Sigmoid colon (tissue), 7 donors: ENCODE results near the gene PJA1. TPM values are rescaled to one million over a fixed set of nuclear protein-coding genes. Genes with fewer than 3 reads are reported as not detected.

Source experiments
- DNase-seq: peaks from one replicate; pipeline ENCODE4 v3.0.0-alpha.2; 2019
- H3K27ac ChIP-seq, 4 donors: fragments of 200-600 bp; sonication (generic); one replicate each; pipeline ENCODE4 v1.5.1; 2016 to 2019; ENCODE audit warnings: mild to moderate bottlenecking in 1 of 4
- H3K27me3 ChIP-seq, 3 donors: fragments of 200-600 bp; sonication (generic); one replicate each; pipeline ENCODE4 v1.5.1; 2019; ENCODE audit warnings: mild to moderate bottlenecking in 1 of 3
- H3K36me3 ChIP-seq, 4 donors: fragments of 200-600 bp; sonication (generic); one replicate each; pipeline ENCODE4 v1.5.1; 2016 to 2019
- H3K4me1 ChIP-seq, 4 donors: fragments of 200-600 bp; sonication (generic); one replicate each; pipeline ENCODE4 v1.5.1; 2017 to 2019
- H3K4me3 ChIP-seq, 4 donors: fragments of 200-600 bp; sonication (generic); one replicate each; pipeline ENCODE4 v1.5.1; 2017 to 2019; ENCODE audit warnings: mild to moderate bottlenecking in 2 of 4, moderate library complexity in 1 of 4
- H3K9me3 ChIP-seq, 4 donors: fragments of 200-600 bp in 3 of 4; sonication (generic) in 3 of 4; one replicate each; pipeline versions ENCODE4 v1.5.1 to v1.6.1; 2013 to 2019
- EP300 ChIP-seq, 4 donors: sonication (generic); formaldehyde crosslinking; IDR thresholded peaks; one replicate each; pipeline ENCODE4 v1.6.1; 2017; ENCODE audit warnings: antibody characterized with exemption in 4 of 4
- POLR2A ChIP-seq, 2 donors: fragments of 450-650 bp; IDR thresholded peaks; one replicate each; pipeline ENCODE4 v1.6.1; 2016; ENCODE audit warnings: antibody characterized with exemption in 2 of 2, mild to moderate bottlenecking in 2 of 2, moderate library complexity in 2 of 2
- POLR2AphosphoS5 ChIP-seq, 4 donors: sonication (generic); formaldehyde crosslinking; IDR thresholded peaks; one replicate each; pipeline ENCODE4 v1.6.1; 2017; ENCODE audit warnings: antibody characterized with exemption in 4 of 4
- WGBS, 2 donors: extraction: QIAGEN DNeasy Blood & Tissue Kit; methylation state at CpG; one replicate each; pipeline ENCODE4 v1.1.7; 2013; 5-methylcytosine and 5-hydroxymethylcytosine counted together
- intact Hi-C: fragments of 100-400 bp; cut with DNase I; formaldehyde crosslinking; loops from one replicate; pipeline ENCODE4 v1.15.1; 2023
- polyA plus RNA-seq, 3 donors: library from polyadenylated mRNA; stranded (reverse); fragments of 200-250 nt; gene quantifications; one replicate each; pipeline ENCODE4 v1.2.3, GENCODE V29; 2013
- total RNA-seq, 4 donors: library from RNA; depleted of rRNA; stranded (reverse); fragments of >200 nt; gene quantifications; one replicate each; pipeline ENCODE4 v1.1.0, GENCODE V29; 2016
- TF ChIP-seq, protein P1 (sequence below), 4 experiments: fragments of 450-650 bp in 3 of 4; fragments of 200-600 bp in 1 of 4; IDR thresholded peaks; one replicate each; pipeline ENCODE4 v1.5.1; 2016 to 2019; ENCODE audit warnings: antibody characterized with exemption in 4 of 4, mild to moderate bottlenecking in 3 of 4, moderate library complexity in 2 of 4
- donor health status: healthy with polysubstance abuse.
- donor health status: Bipolar disorder and iron deficiency.
- donor health status: healthy.

PJA1 gene
- total and polyA plus RNA-seq, 7 donors, result 5.3 to 21.8 (median 17.0) TPM

DNA sequence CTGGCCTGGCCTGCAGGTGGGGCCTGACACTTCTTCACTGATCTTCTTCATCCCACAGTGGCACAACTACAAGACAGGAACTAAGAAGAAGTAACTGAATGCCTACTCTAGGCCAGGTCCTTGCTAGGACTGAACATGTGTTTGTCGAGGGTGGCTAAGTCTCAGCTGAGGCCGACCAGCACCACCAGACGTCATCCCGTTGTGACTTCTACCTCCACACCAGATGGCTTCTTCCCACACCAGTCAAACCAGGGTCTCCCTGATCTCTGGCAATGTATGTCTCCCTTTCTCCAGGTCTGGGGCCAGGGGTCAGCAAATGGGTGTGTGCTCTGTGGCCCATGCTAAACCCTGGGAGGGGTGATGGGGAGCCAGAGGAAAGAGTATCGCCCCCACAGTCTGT, 40.2 kb downstream of the PJA1 start:
- TF ChIP-seq POLR2A (IDR thresholded peaks at IDR 0.05) (no peak), POLR2AphosphoS5 (IDR thresholded peaks at IDR 0.05) (no peak), EP300 (IDR thresholded peaks at IDR 0.05) (no peak)
- TF ChIP-seq, protein P1, sequence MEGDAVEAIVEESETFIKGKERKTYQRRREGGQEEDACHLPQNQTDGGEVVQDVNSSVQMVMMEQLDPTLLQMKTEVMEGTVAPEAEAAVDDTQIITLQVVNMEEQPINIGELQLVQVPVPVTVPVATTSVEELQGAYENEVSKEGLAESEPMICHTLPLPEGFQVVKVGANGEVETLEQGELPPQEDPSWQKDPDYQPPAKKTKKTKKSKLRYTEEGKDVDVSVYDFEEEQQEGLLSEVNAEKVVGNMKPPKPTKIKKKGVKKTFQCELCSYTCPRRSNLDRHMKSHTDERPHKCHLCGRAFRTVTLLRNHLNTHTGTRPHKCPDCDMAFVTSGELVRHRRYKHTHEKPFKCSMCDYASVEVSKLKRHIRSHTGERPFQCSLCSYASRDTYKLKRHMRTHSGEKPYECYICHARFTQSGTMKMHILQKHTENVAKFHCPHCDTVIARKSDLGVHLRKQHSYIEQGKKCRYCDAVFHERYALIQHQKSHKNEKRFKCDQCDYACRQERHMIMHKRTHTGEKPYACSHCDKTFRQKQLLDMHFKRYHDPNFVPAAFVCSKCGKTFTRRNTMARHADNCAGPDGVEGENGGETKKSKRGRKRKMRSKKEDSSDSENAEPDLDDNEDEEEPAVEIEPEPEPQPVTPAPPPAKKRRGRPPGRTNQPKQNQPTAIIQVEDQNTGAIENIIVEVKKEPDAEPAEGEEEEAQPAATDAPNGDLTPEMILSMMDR (IDR thresholded peaks at IDR 0.05), result no peak
- H3K27ac ChIP-seq, result no peak overlapping the region
- no peaks in the 10 kb centered on the region for H3K27me3 ChIP-seq
- H3K4me3 ChIP-seq, result no peak overlapping the region
- intact Hi-C loops, result no loop called here
- peaks cover 0 to 6% (median 4%) of the 10 kb centered on the region in 4 donors for H3K4me1 ChIP-seq
- no peak for DNase-seq
- 94 to 96% methylated on average over 5 of the region's 5 CpGs for WGBS, 2 donors
- no peaks in the 10 kb centered on the region for H3K9me3 ChIP-seq
- no peaks in the 10 kb centered on the region for H3K36me3 ChIP-seq

DNA sequence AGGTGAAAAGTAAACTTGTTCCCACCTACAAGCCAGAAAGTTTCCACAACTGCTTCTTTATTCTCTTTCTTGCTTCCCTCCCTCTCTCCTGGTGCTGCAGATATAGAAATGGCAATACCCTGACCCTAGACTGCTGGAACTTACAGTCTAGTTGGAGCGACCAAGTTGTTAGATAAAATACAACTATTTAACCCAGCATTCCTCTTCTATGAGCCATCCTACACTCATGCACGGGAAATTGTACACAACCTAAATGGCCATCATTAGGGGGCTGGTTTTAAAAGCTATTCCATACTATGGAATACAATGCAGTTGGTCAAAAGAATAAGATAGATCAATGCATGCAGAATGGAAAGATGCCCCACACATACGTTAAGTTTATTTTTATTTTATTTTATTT, 41.1 kb downstream of the PJA1 start:
- WGBS, 2 donors, result 90% methylated on average over 3 of the region's 3 CpGs
- no peaks in the 10 kb centered on the region for H3K27me3 ChIP-seq
- no peak for DNase-seq
- H3K27ac ChIP-seq, result no peak overlapping the region
- intact Hi-C loops, result no loop called here
- no peak overlapping the region for H3K4me3 ChIP-seq
- no peaks in the 10 kb centered on the region for H3K9me3 ChIP-seq
- no peaks in the 10 kb centered on the region for H3K36me3 ChIP-seq
- TF ChIP-seq POLR2AphosphoS5 (IDR thresholded peaks at IDR 0.05) (no peak), EP300 (IDR thresholded peaks at IDR 0.05) (no peak), POLR2A (IDR thresholded peaks at IDR 0.05) (no peak)
- TF ChIP-seq, protein P1 (IDR thresholded peaks at IDR 0.05), result no peak
- peaks cover 0 to 5% (median 4%) of the 10 kb centered on the region in 4 donors for H3K4me1 ChIP-seq

DNA sequence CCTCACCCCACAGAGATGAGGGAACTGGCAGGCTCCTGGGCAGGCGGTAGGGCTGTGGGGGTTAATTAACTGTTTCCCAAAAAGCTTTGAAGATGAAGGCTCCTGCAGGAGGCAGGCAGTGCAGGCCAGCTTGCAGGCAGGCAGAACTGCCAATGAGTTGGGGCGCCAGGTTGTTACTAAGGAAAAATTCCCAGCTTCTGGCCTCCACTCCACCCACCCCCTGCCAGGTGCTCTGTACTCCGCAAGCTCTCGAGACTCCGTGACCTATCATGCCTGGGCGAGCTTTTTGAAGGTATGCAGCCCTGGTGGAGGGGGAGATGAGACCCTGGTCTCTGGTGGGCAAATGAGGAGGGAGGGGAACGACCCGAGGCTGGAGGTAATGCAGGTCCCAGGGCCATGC, 41.8 kb downstream of the PJA1 start:
- no peaks in the 10 kb centered on the region for H3K36me3 ChIP-seq
- H3K4me3 ChIP-seq, result no peak overlapping the region
- whole genome bisulfite sequencing, 2 donors, result 84 to 87% methylated on average over 8 of the region's 8 CpGs
- intact Hi-C loops, result no loop called here
- no peak for DNase-seq
- no peak for TF ChIP-seq EP300 (IDR thresholded peaks at IDR 0.05)
- no peak for TF ChIP-seq POLR2A (IDR thresholded peaks at IDR 0.05)
- TF ChIP-seq POLR2AphosphoS5 (IDR thresholded peaks at IDR 0.05), result no peak
- TF ChIP-seq, protein P1 (IDR thresholded peaks at IDR 0.05), result no peak
- peaks cover 0 to 4% (median 2%) of the 10 kb centered on the region in 4 donors for H3K4me1 ChIP-seq
- no peak overlapping the region for H3K27ac ChIP-seq
- H3K27me3 ChIP-seq, result no peaks in the 10 kb centered on the region
- no peaks in the 10 kb centered on the region for H3K9me3 ChIP-seq

DNA sequence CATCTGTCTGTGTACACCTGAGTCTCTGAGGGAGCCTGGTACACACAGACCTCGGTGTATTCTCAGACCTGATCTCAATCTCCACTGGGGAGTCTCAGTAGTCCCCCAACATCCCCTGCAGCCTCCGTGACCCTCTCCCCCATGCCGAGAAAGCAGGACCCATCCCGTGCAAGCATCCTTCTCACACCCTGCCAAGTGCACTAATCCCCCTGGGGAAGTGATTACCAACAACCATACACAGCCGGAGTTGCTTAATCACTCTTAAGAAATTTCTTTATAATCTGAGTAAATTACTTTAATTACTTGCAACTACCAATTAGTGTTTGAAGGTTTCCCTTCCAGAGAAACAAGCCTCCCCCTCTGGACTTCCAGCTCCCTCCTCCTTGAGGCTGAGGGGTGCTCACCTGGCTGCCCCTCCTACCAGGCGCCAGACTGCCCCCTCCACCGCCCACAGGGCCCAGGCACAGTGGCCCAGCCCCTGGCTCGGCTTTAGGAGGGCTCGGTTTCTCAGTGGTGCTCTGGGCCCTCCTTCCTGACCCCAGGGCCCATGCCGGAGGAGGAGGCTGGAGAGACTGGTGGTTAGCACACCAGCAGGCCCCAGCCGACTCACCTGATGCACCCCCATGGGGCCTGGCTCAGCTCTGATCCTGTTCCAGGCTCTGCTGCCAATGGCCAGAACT, 43.8 kb downstream of the PJA1 start:
- no peak for DNase-seq
- Histone ChIP-seq H3K9me3 (no peaks in the 10 kb centered on the region), H3K27me3 (no peaks in the 10 kb centered on the region), H3K4me3 (no peak overlapping the region), H3K27ac (no peak overlapping the region), H3K4me1 (no peaks in the 10 kb centered on the region), H3K36me3 (no peaks in the 10 kb centered on the region)
- WGBS, 2 donors, result 81 to 88% methylated on average over 11 of the region's 11 CpGs
- TF ChIP-seq POLR2AphosphoS5 (IDR thresholded peaks at IDR 0.05) (no peak), EP300 (IDR thresholded peaks at IDR 0.05) (no peak), POLR2A (IDR thresholded peaks at IDR 0.05) (no peak)
- TF ChIP-seq, protein P1 (IDR thresholded peaks at IDR 0.05), result no peak
- intact Hi-C loops, result no loop called here

DNA sequence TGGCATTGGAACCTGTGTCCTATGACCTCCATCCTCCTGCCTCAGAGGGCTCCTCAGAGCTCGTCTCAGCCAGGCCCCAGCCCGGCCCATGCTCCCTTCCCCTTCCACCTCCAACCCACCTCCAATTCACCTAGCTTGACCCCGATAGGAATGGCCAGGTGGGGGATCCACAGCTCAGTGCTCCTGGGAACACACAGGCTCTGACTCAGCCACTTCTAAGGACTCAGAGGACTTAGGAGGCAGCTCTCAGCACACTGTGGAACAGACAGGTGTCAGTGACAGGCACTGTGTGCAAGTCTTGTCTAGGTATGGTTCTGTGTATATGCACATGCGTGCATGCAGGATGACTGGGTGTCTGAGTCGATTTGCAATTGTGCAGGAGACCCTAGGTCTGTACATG, 44.8 kb downstream of the PJA1 start:
- no peak overlapping the region for H3K27ac ChIP-seq
- no peak for DNase-seq
- intact Hi-C loops, result no loop called here
- H3K36me3 ChIP-seq, result no peaks in the 10 kb centered on the region
- TF ChIP-seq, protein P1 (IDR thresholded peaks at IDR 0.05), result no peak
- TF ChIP-seq POLR2A (IDR thresholded peaks at IDR 0.05), result no peak
- TF ChIP-seq POLR2AphosphoS5 (IDR thresholded peaks at IDR 0.05), result no peak
- no peak for TF ChIP-seq EP300 (IDR thresholded peaks at IDR 0.05)
- no peaks in the 10 kb centered on the region for H3K27me3 ChIP-seq
- no peaks in the 10 kb centered on the region for H3K9me3 ChIP-seq
- H3K4me3 ChIP-seq, result no peak overlapping the region
- no peaks in the 10 kb centered on the region for H3K4me1 ChIP-seq
- 87 to 93% methylated on average over 5 of the region's 5 CpGs for WGBS, 2 donors
